Measurements from ENCODE around the gene CNTNAP2. TPM values are rescaled to one million over a fixed set of nuclear protein-coding genes. Genes with fewer than 3 reads are reported as not detected.

CNTNAP2 gene
- total and polyA plus RNA-seq, 9 of the 15 experiments (the other 6 are each of a cell fraction or from before 2014, with no cell fraction given), result 0.04 to 0.62 (median 0.09) TPM; not detected in 4

- no peak for FAIRE-seq
- TF ChIP-seq USF2 (CRISPR knock-in tag; IDR thresholded peaks at IDR 0.05), result no peak
- no peak for TF ChIP-seq JUND (IDR thresholded peaks at IDR 0.05; ENCODE audit: borderline replicate concordance, low read depth, low read length)
- no peak for TF ChIP-seq JUND (tag; IDR thresholded peaks at IDR 0.05; ENCODE audit: borderline replicate concordance, low read depth, low read length)
- TF ChIP-seq E2F5 (CRISPR knock-in tag; IDR thresholded peaks at IDR 0.05), result no peak
- no peak for TF ChIP-seq TCF7 (IDR thresholded peaks at IDR 0.05; ENCODE audit: borderline replicate concordance)
- TF ChIP-seq HOMEZ (CRISPR knock-in tag; IDR thresholded peaks at IDR 0.05), result no peak
- TF ChIP-seq CSDE1 (IDR thresholded peaks at IDR 0.05), result no peak
- no peak for TF ChIP-seq CBFA2T3 (IDR thresholded peaks at IDR 0.05)
- TF ChIP-seq ETS2 (tag; IDR thresholded peaks at IDR 0.05; ENCODE audit: borderline replicate concordance, poor library complexity, severe bottlenecking), result no peak
- no peak for TF ChIP-seq CAMTA2 (CRISPR knock-in tag; conservative IDR thresholded peaks at IDR 0.05)
- TF ChIP-seq PCBP2 (IDR thresholded peaks at IDR 0.05; ENCODE audit: low read depth, low read length, poor library complexity, severe bottlenecking), result no peak
- no peak for TF ChIP-seq FOXM1 (IDR thresholded peaks at IDR 0.05; ENCODE audit: low read depth)
- no peak for TF ChIP-seq FOXM1 (CRISPR knock-in tag; IDR thresholded peaks at IDR 0.05; ENCODE audit: low read depth)
- no peak for TF ChIP-seq HMGXB4 (CRISPR knock-in tag; IDR thresholded peaks at IDR 0.05)
- no peak for TF ChIP-seq ARHGAP35 (IDR thresholded peaks at IDR 0.05; ENCODE audit: partially characterized antibody)
- no peak for TF ChIP-seq ETV5 (CRISPR knock-in tag; IDR thresholded peaks at IDR 0.05; ENCODE audit: low read depth)
- TF ChIP-seq NR2F6 (CRISPR knock-in tag; IDR thresholded peaks at IDR 0.05), result no peak
- TF ChIP-seq ATF4 (CRISPR knock-in tag; IDR thresholded peaks at IDR 0.05), result no peak
Observed at GRCh38 chr7:148042935-148043631, 1926.5 kb downstream of the CNTNAP2 start.

More at GRCh38 chr7:148042935-148043631, 1926.5 kb downstream of the CNTNAP2 start:
- in situ Hi-C loops (cut with MboI), result no loop called here
- no peak for ATAC-seq
- H3K4me3 ChIP-seq, result no peak overlapping the region
- CTCF ChIA-PET (ENCODE audit: low intra/inter-chr PET ratio), result no interaction called here
- H3K9me1 ChIP-seq (ENCODE audit: control insufficient read depth, insufficient read depth, low read length), result no peaks in the 10 kb centered on the region
- WGBS (ENCODE audit: insufficient coverage, low coverage, missing lambda C conversion rate), result 0% methylated on average over 3 of the region's 3 CpGs
- H3K27me3 ChIP-seq (ENCODE audit: control insufficient read depth in 2 of 2, insufficient read depth in 2 of 2, low read length in 2 of 2), result no peaks in the 10 kb centered on the region
- intact Hi-C loops (cut with micrococcal nuclease), result no loop called here
- H3K9ac ChIP-seq (ENCODE audit: insufficient read depth in 1 of 2, low read depth in 2 of 2, low read length in 2 of 2), result no peak overlapping the region
- no peaks in the 10 kb centered on the region for H4K20me1 ChIP-seq (replicated peaks; ENCODE audit: control insufficient read depth, insufficient read depth, low read length)
- no peaks in the 10 kb centered on the region for H3K36me3 ChIP-seq (ENCODE audit: control insufficient read depth, insufficient read depth, low read length)
- no peak overlapping the region for H2AFZ ChIP-seq (ENCODE audit: low read depth, low read length)
- no peak overlapping the region for H3K27ac ChIP-seq (ENCODE audit: extremely low read depth, low read depth, low read length)
- no peaks in the 10 kb centered on the region for H3K4me1 ChIP-seq (replicated peaks in 1 of 2; ENCODE audit: control insufficient read depth in 2 of 2, insufficient read depth in 2 of 2, low read length in 2 of 2)
- no TSS peak for BruUV-seq (replicated peaks)
- no peaks in the 10 kb centered on the region for H3K79me2 ChIP-seq (ENCODE audit: control insufficient read depth, insufficient read depth, low read length)
- DNase-seq (ENCODE audit: extremely low read depth in 1 of 4, low spot score in 3 of 4), result no peak
- POLR2A ChIA-PET, result no interaction called here
- H3K9me3 ChIP-seq (replicated peaks; ENCODE audit: control insufficient read depth, insufficient read depth, low read depth, low read length), result no peaks in the 10 kb centered on the region
- no peak overlapping the region for H3K4me2 ChIP-seq (ENCODE audit: insufficient read depth, low read length)
